ENCODE data around the gene CDC14A.

CDC14A gene

DNA sequence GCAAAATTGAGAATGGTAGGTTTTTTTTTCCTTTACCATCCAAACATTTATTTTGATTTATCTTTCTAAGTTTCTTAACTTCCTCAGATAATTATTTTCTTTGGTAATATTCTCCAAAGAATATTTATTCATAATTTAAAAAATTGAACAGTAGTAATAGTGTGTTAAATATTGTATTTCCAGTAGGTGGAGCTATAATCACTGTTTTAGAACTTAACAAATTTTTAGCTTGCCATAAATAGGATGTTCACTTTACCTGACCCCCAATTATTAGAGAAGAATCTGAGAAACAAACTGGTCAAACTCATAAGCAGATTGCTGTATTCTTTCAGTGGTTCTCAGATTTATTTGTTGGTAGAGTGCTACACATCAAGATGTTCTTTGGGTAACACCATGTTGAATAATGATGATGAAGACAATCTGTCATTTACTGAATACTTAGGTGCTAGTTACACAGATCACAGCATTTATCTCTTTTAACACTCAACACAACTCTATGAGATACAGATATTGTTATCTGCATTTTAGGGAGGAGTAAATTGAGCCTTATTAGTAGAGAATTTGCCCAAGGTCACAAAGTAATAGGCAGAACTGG is 103.3 kb downstream of the CDC14A start:
- no peak for DNase-seq

DNA sequence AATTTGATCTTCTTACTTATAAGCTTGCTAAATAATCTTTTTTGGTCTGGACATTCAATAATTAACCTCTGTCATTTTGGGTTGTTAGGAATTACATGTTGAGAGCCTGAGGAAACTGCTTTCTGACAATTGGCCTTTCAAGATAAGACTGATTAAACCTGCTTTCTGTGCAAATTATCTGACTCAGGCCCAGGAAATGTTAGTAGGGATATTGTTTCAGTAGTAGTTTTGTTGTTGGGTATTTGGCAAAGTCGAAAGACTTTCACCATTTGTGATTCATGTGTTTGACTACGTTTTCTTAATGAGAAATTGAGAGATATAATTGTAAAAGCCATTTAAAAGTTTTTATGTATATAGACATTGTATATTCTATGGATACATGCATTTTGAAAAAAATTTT is 104.6 kb downstream of the CDC14A start:
- DNase-seq: no peak

DNA sequence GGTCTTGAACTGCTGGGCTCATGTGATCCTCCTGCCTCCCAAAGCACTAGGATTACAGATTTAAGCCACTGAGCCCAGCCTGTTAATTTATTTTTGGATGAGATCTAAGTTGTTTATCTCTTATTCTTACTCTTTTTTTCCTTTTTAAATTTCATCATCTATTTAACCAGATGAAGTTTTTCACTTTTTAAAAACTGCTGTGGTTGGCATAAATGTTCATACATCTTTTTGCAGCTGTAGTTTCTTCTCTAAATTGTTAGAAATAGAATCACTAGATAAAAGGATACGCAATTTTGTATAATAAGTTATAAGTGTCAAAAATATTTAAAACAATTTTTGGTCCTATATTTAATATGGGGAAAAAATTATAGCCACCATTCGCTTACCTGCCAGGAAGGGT is 105.4 kb downstream of the CDC14A start:
- no peak for DNase-seq

DNA sequence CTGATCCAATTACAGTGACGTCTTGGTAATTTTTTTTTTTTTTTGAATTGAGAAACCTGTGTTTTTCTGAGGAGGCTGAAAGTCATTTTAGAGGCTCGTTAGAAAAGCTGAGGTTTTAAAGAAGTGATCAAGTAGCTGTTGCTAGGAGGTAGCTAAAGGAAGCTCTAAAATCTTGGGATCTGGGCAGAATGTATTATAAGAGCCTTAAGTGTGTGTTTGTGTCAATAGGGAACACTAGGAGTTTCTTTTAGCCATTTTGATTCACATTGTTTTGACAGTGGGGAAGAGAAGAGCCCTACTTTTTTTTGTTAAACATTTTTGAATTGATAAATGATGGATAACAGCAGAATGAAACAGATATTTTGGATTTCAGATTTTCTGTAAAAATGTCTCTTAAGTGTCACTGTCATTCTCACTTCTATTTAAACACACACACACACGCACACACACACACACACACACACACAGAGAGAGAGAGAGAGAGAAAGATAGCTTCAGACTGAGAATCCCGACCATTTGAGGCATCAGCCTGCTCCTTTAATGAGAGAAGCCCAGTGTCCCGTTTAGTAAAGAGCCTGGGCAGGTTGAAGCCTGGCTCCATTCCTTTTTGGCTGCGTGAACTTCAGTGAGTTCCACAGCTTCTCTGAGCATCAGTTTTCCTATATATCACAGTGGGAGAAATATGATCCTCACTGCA is 106.5 kb downstream of the CDC14A start:
- DNase-seq: no peak

DNA sequence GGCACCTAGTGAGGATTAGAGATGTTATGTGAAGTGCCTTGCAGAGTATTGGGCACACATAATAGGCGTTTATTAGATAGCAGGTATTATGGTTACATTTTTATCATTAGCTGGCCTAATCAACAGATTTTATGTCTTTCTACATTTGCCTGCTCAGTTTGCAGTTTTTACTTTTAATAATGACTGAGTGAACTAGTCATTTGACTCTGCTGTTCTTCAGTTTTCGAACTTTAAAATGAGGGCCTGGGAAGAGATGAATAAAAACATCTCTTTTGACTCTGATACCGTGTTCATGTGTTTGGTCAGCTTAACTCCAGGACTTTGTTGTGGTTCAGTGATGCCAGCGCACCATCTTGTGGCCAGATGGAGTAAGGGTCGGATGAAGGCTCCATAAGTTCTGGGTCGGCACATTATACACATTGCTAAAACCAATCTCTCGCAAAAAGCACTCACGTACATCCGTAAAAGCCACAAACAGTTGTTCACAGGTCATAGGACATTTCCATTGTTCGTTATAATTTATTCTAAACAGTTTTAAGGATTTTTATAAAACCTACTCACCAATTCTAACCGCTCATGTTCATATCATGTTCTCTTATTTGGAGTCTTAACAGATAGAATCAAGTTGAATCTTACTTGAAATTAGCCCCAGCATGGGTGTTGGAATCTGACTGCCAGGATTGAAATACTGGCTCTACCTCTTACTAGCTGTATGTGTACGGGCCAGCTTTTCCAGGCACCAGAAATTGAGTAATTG is 107.2 kb downstream of the CDC14A start:
- peak; percentile 31 for DNase-seq

DNA sequence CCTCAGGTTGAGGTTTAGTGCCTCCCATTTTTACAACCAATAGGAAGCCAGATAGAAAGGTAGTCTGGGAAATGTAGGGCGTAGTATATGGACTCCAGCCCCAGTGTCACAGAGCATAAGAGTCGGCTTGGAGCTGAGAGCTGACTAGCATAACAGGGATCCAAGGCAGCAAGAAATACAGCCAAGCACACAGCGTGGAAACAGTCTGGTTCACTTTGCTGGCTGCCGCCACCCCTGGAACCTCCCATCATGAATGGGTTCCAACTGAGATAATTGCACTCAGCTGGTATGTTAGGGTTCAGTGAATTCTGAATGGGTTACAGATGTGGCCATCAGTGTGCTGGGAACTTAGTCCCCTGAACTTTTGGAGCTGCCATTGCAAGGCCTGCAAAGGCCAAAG is 108.9 kb downstream of the CDC14A start:
- no peak for DNase-seq

DNA sequence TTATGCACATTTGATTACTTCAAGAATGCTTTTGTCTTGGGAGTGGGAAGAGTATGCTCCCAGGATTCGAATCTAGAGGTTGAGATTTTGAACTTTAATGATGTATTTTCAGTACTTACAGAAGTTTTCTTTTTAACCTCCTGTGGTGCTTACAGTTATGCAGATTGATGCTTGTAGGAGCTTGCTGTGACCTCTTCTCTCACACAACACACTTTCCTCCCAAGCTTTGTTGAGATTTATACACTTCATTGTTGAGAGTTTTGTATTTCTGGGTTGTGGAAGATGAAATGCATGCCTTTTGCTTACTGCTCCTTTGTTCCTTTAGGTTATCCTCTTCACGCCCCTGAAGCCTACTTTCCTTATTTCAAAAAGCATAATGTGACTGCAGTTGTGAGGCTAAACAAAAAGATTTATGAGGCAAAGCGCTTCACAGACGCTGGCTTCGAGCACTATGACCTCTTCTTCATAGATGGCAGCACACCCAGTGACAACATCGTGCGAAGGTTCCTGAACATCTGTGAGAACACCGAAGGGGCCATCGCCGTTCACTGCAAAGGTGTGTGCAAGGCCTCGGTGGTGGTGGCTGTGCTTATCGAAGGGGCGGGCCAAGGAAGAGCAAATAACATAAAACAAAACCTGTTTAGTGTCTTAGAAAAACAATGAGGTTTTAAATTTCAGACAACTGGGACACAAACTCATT is 110.2 kb downstream of the CDC14A start:
- DNase-seq: no peak

DNA sequence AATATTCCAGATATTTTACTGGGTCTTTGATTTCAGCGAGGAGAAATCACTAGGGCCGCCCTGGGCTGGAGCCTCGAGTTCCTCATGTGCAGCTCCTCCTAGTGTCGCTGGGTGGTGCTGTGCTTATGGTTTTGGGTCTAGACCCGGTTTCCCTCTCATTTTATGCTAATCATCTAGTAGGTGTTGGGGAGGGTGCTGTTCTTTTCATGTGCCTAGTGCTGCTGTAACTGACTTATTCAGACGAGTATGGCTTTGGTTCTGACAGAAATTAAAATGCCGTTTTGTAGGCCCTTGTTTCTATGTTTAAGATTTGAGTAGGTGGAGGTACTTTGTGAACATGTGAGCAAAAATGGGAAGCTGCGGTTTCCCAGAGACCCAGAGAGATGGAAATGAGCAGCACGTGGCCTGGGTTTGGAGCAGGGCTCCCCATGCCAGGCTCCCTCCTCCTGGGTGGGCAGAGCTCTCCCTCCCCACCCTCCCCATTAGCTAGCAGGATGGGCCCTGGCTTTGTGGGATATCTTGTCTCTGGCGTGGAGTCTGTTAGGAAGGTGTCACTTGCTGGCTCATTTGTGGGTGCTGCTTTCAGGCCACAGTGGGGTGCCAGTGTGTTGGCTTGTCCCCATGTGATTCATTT is 111.6 kb downstream of the CDC14A start:
- peak; percentile 17 for DNase-seq

DNA sequence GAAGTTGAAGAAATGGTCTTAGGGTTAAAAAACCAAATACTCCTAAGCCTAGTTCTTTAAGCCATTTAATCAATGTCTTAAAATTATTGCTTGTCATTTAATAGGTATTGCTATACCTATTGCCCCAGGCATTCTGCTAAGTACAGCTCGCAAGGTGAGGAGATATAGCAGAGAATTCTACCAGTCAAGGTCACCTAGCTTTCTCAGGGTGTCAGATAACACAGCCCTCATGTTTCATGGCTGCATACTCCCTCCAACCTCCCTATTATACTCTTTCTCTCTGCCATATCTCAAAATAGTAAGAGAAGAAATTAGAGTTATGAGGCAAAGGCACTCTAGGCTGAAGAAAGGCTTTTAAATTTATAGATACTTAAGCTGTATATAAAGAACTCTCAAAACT is 117.3 kb downstream of the CDC14A start:
- DNase-seq: no peak

DNA sequence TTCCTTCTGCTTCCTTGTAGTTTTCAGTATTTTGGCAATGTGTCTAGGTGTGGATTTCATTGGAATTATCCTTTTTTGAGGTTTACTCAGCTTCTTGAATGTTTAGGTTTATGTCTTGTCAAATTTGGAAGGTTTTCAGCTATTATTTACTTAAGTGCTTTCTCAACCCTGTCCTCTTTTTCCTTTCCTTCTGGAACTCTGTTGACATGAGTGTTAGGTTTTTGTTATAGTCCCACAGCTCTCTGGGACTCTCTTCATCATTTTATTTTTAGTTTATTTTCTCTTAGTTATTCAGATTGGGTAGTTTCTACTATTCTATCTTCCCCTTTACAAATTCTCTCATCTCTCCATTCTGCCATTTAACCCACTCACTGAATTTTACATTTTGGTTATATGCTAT is 122.5 kb downstream of the CDC14A start:
- DNase-seq: no peak

DNA sequence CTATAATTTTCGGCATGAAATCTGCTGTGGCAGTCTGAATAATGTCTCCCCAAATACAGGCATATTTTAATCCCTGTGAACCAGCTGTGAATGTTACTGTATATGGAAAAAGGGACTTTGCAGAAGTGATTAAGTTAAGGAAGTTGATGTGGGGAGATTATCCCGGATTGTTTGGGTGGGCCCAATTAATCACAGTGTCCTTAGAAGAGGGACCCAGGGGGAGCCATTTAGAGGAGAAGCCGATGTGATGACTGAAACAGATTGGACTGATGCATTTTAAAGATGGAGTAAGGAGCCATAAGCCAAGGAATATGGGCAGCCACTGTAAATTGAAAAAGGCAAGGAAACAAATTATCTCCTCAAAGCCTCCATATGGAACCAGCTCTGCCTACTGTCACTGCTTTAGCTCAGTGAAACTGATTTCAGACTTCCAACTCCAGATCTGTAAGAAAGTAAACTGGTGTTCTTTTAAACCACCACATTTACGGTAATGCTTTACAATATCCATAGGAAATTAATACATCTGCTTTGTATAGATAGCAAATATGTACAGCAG is 124.5 kb downstream of the CDC14A start:
- no peak for DNase-seq

DNA sequence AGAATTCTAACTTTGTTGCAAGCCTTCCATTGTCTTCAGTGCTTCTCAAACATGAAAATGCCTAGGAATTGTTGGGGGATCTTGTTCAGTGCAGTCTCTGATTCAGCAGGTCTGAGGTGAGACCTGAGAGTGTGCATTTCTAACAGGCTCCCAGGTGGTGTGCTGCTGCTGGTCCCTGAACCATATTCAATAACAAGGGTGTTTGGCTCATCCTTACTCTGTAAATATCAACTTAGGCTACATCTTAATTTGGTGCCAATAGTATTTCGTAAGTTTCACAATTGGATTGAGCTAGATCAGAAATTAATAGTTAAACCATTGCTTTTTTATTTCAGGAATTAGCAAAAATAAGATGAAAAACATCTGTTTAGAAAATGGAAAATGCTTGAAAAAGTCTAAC is 126.5 kb downstream of the CDC14A start:
- DNase-seq: no peak

DNA sequence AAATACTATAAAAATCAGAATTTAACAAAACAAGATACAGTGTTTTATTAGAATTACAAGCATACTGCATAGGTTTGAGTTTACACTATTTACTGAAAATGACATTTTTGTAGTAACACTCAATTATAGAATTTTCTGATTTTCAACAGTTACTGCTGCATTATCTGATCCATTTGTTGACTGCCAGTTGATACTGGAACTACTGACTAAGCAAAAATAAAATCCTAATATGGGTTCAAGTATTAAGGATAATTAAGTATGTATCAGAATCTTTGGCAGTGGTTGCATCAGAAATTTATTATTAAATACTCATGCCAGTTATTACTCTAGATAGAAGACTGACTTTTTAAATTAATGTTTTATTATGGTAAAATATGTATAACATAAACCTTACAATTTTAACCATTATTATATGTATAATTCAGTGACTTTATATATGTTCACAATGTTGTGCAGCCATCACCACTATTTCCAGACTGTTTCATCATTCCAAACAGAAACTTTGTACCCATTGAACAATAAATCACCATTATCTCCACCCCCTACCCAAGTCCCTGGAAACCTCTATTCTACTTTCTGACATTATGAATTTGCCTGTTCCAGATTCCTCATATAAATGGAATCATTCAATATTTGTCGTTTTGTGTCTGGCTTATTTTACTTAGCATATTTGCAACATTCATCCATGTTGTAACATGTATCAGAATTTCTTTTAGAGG is 127.5 kb downstream of the CDC14A start:
- no peak for DNase-seq

DNA sequence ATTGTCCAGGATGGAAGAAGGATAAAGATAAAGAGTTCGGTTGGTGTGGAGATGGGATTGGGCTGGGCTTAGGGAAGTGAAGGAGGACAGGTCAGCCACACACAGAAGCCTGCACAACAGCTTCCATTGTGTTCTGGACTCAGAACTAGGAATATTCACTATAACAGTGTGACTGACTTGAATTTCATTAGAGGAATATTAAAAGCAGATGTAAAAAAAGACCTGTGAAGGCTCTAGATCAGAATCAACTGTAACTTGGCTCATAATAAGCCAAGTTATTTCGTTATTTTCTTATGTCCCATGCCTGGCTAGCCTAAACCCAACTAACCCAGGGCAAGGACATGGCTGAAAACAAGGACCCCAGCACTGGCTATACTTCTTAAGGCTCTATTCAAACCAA is 129.0 kb downstream of the CDC14A start:
- DNase-seq: no peak

DNA sequence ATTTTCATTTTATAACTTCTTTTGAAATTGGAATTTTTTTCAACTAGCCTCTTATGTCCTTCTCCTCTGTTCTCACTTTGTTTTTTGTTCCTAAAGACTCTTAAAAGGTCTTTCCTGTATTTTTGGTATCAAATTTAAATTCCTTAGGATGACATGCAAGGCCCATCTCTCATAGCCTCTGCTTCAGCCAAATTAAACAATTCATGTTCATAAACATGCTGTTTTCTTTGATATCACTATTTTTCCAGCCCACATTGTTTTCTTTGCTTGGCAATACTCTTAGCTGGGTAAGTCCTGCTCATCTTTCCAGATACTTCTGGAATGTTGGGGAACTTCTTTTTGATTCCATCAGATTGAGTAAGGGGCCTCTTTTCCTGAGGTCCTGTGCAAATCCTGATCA is 129.9 kb downstream of the CDC14A start:
- no peak for DNase-seq

DNA sequence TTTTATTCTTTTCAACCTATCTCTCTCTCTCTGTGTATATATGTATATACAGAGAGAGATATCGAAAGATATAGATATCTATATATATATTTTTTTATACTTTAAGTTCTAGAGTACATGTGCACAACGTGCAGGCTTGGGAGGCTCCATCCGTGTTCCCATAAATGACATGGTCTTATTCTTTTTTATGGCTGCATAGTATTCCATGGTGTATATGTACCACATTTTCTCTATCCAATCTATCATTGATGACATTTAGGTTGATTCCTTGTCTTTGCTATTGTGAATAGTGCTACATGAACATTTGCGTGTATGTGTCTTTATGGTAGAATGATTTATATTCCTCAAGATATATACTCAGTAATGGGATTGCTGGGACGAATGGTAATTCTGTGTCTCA is 130.4 kb downstream of the CDC14A start:
- no peak for DNase-seq

DNA sequence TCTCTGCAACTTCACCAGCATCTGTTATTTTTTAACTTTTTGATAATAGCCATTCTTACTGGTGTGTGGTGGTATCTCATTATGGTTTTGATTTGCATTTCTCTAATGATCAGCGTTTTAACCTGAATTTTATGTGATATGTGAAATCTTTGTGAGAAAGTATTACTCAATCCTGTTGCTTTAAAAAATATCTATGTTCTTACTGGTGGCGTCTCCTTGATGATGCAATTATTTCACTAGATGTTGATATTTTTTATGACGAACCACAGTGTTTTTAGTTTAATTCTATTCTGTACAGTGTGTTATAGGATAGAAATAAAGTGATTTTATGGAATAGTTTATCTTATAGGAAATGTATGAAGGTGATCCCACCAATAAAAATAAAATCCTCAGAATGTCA is 130.9 kb downstream of the CDC14A start:
- DNase-seq: no peak

DNA sequence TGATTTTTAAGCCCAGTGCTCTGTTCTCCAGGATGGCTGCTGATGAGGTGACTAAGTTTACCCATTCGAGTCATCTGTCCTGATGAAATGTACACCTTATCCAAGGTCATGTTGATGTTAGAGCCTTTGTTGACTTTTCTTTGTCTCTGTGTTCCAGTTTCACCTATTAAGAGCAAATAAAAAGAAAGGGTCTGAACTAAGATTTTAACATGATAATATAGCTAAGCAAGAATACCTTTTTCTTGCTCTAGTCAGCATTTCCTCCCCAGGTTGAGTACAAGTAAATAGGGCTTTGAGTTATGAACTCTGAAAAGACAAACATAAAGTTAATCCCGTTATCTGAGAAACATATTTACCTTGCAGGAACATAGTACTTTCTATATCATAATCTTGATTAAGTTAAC is 133.6 kb downstream of the CDC14A start:
- DNase-seq: no peak

DNA sequence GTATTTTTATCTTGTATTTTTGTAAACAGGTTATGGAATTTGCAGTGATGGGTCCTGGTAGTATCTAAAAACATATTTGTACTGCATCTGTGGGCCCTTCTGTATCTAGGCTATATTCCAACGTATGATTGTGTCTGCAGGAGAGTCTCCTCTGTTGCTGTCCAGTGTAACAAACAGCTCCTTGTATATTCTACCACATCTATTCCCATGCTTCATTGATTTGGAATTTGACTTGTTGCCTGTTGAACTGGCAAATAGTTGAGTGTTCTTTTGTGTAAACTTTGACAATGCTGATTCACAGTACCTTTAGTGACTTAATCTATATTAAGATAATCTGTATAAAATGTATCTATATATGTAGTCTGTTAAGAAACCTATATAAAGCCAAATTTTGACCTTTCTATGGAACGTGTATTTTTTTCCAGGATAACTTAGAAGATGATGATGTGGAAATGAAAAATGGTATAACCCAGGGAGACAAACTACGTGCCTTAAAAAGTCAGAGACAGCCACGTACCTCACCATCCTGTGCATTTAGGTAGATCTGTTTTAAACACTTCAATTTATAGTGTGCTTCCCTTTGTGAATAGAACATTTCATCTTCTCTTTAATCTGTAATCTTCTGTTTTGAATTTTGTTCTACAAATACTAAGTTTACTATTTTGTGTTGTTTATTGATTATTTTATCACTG is 142.2 kb downstream of the CDC14A start:
- DNase-seq: no peak

DNA sequence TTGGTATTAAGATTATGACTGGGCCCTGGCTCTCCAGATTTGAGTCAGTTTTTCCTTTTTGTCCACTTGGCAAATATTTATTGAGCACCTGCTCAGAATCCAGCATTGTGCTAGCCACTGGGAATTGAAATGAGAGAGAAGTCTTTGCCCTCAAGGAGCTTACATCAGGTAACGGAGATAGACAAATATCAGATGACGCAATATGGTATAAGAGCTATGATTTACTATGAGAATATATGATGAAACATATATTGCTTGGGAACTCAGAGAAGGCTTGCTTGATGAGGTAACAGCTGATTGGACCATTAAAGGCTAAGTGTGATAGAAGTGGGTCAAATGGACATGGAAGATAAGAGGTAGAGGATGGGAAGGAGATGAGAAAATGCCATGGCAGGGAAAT is 144.6 kb downstream of the CDC14A start:
- DNase-seq: no peak

DNA sequence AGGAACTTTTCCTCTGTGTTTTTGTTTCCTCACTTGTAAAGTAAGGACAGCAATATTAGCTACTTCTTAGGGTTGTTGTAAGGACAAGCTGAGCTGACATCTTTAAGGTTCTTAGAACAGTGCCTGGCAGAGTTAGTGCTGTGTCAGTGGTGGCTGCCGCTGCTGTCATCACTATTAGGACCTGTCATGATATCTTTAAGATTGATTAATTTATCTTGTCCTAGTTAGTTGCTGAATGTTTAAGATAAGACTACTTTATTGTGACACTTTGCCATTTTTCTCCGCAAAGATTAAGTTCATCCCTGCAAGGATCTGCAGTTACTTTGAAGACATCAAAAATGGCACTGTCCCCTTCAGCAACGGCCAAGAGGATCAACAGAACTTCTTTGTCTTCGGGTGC is 145.5 kb downstream of the CDC14A start:
- no peak for DNase-seq
